ENCODE results near the gene CLEC9A.
A peak's percentile ranks its signal among the peaks of the same experiment; 100 is the strongest.

Gene CLEC9A

DNA sequence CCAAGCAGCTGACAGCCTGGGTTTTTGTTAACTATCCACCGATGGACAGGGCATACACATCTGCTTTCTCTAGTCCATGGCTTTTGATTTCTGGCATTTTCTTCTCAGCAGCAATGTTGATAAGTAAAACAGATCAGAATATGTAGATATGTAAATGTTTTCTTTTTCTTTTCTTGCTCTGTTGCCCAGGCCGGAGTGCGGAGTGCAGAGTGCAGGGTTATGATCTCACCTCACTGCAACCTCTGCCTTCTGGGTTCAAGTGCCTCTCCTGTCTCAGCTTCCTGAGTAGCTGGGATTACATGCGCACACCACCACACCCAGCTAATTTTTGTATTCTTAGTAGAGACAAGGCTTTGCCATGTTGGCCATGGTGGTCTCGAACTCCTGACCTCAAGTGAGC, 27.9 kb downstream of the CLEC9A start:
- TF ChIP-seq HDGF (IDR thresholded peaks at IDR 0.05; ENCODE audit: borderline replicate concordance) (no peak), FOXA1 (IDR thresholded peaks at IDR 0.05) (no peak), CTBP1 (IDR thresholded peaks at IDR 0.05; ENCODE audit: borderline replicate concordance) (no peak), NFRKB (IDR thresholded peaks at IDR 0.05) (no peak), ARNT (IDR thresholded peaks at IDR 0.05) (no peak), FOXK2 (IDR thresholded peaks at IDR 0.05) (no peak), SP1 (IDR thresholded peaks at IDR 0.05) (no peak), FOXM1 (IDR thresholded peaks at IDR 0.05; ENCODE audit: borderline replicate concordance) (no peak), ZNF384 (IDR thresholded peaks at IDR 0.05) (no peak), ELF4 (IDR thresholded peaks at IDR 0.05) (no peak)
- ChIA-PET POLR2A (no interaction called here), CTCF (no interaction called here)
- no peak for DNase-seq (ENCODE audit: extremely low spot score)

DNA sequence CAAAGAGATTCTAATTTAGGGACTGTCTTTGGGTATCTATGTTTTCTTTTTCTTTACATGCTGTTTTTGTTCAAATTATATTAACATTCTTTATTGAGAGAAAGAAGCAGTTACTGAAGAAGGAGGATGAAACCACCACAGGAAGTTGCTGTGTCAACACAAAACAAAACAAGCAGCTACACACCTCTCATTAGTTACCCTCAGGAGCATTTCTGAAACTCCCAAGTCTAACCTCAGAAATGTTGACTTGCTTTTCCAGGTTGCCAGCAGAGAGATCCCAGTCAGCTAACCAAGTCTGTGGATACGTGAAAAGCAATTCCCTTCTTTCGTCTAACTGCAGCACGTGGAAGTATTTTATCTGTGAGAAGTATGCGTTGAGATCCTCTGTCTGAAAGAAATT, 34.8 kb downstream of the CLEC9A start:
- TF ChIP-seq PKNOX1 (IDR thresholded peaks at IDR 0.05) (no peak), FOXA1 (IDR thresholded peaks at IDR 0.05) (no peak), ARNT (IDR thresholded peaks at IDR 0.05) (no peak), BHLHE40 (IDR thresholded peaks at IDR 0.05; ENCODE audit: borderline replicate concordance) (no peak), HDGF (IDR thresholded peaks at IDR 0.05; ENCODE audit: borderline replicate concordance) (no peak), L3MBTL2 (conservative IDR thresholded peaks at IDR 0.05) (no peak), CTBP1 (IDR thresholded peaks at IDR 0.05; ENCODE audit: borderline replicate concordance) (no peak), NFRKB (IDR thresholded peaks at IDR 0.05) (no peak), LEF1 (IDR thresholded peaks at IDR 0.05; ENCODE audit: borderline replicate concordance) (no peak), FOXK2 (IDR thresholded peaks at IDR 0.05) (no peak), TARDBP (IDR thresholded peaks at IDR 0.05) (no peak), SUZ12 (IDR thresholded peaks at IDR 0.05) (no peak), ZNF384 (IDR thresholded peaks at IDR 0.05) (no peak), ELF4 (IDR thresholded peaks at IDR 0.05) (no peak), FOXM1 (IDR thresholded peaks at IDR 0.05; ENCODE audit: borderline replicate concordance) (no peak), SP1 (IDR thresholded peaks at IDR 0.05) (no peak)
- no peak for DNase-seq (ENCODE audit: extremely low spot score)
- ChIA-PET CTCF (no interaction called here), POLR2A (no interaction called here)

DNA sequence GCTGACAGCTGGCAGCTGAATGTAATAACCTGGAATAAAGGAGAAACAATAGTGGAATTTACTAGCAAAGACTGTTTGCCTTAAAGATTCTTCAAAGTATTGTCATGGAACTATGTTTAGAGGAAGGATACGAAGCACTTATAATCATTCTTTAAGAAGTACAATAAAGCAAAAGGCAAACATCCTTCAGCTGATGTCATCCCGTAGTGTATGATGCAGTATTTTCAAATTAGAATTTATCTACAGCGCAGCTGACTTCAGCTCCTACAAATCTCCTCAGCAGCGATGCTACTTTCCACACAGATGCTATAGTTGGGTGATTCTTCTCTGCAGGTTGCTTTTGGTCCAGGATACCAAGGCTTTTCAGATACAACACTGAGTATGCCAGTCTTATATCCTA, 36.8 kb downstream of the CLEC9A start:
- ChIA-PET POLR2A (no interaction called here), CTCF (no interaction called here)

DNA sequence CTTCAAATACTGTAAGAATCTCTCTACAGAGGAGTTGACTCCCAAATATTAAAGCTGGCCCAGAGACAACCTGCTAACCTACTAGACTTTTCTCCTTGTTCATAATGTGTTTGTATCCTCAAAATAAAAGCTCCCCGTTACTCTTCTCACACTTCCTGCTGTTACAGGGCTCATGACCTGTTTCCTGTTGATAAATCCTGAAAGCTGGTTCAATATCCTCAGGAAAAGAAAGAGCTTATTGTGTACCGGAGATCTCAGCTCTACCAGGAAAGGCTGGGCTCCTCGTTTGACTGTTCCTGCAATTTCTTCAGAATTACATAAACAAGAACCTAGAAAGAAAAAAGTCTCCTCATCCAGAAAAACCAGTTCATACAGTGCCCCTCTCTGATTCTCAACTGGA, 37.5 kb downstream of the CLEC9A start:
- TF ChIP-seq ELF4 (IDR thresholded peaks at IDR 0.05) = no peak
- TF ChIP-seq FOXK2 (IDR thresholded peaks at IDR 0.05) = no peak
- no peak for TF ChIP-seq BHLHE40 (IDR thresholded peaks at IDR 0.05; ENCODE audit: borderline replicate concordance)
- POLR2A ChIA-PET = no interaction called here
- no peak for DNase-seq (ENCODE audit: extremely low spot score)
- CTCF ChIA-PET = no interaction called here

More for the DNA sequence above, 36.8 kb downstream of the CLEC9A start:
- DNase-seq (ENCODE audit: extremely low spot score) = no peak
- TF ChIP-seq L3MBTL2 (conservative IDR thresholded peaks at IDR 0.05) (no peak), TARDBP (IDR thresholded peaks at IDR 0.05) (no peak), FOXM1 (IDR thresholded peaks at IDR 0.05; ENCODE audit: borderline replicate concordance) (no peak), LEF1 (IDR thresholded peaks at IDR 0.05; ENCODE audit: borderline replicate concordance) (no peak), HDGF (IDR thresholded peaks at IDR 0.05; ENCODE audit: borderline replicate concordance) (no peak), ZNF384 (IDR thresholded peaks at IDR 0.05) (no peak), SP1 (IDR thresholded peaks at IDR 0.05) (no peak), FOXK2 (IDR thresholded peaks at IDR 0.05) (no peak), ELF4 (IDR thresholded peaks at IDR 0.05) (no peak), BHLHE40 (IDR thresholded peaks at IDR 0.05; ENCODE audit: borderline replicate concordance) (no peak), SUZ12 (IDR thresholded peaks at IDR 0.05) (no peak), PKNOX1 (IDR thresholded peaks at IDR 0.05) (no peak), NFRKB (IDR thresholded peaks at IDR 0.05) (no peak)

GRCh38 chr12:10068644-10069043, 38.2 kb downstream of the CLEC9A start:
- no peak for DNase-seq (ENCODE audit: extremely low spot score)
- TF ChIP-seq FOXM1 (IDR thresholded peaks at IDR 0.05; ENCODE audit: borderline replicate concordance) (no peak), CTBP1 (IDR thresholded peaks at IDR 0.05; ENCODE audit: borderline replicate concordance) (no peak), ARNT (IDR thresholded peaks at IDR 0.05) (no peak), L3MBTL2 (conservative IDR thresholded peaks at IDR 0.05) (no peak), FOXK2 (IDR thresholded peaks at IDR 0.05) (no peak), NFRKB (IDR thresholded peaks at IDR 0.05) (no peak), ELF4 (IDR thresholded peaks at IDR 0.05) (no peak), FOXA1 (IDR thresholded peaks at IDR 0.05) (no peak), SP1 (IDR thresholded peaks at IDR 0.05) (no peak), HDGF (IDR thresholded peaks at IDR 0.05; ENCODE audit: borderline replicate concordance) (no peak), SUZ12 (IDR thresholded peaks at IDR 0.05) (no peak), ZNF384 (IDR thresholded peaks at IDR 0.05) (no peak), LEF1 (IDR thresholded peaks at IDR 0.05; ENCODE audit: borderline replicate concordance) (no peak), TARDBP (IDR thresholded peaks at IDR 0.05) (no peak)
- ChIA-PET CTCF (no interaction called here), POLR2A (no interaction called here)

- ChIA-PET CTCF (no interaction called here), POLR2A (no interaction called here)
- no peak for DNase-seq (ENCODE audit: extremely low spot score)
- TF ChIP-seq FOXM1 (IDR thresholded peaks at IDR 0.05; ENCODE audit: borderline replicate concordance) (no peak), PKNOX1 (IDR thresholded peaks at IDR 0.05) (peak; percentile 74)
Observed at GRCh38 chr12:10069099-10069498, 38.6 kb downstream of the CLEC9A start.

DNA sequence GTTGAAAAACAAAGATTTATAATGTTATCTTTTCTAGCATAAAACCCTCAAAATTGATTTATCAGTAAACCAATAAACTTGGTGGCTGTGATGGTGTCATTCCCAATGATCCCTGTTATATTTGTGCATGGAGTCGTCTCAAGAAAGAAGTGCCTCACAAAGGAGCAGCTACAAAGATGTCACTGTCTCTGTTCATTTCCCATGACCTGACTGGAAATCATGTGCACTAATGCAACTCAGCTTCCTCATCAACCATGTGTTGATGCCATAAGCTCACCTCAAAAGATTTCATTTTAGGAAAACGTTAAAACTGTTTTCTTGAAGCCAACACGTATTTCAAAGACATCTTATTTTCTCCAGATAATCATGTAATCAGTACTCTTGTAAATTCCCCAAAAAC, 39.5 kb downstream of the CLEC9A start:
- DNase-seq (ENCODE audit: extremely low spot score) = no peak
- POLR2A ChIA-PET = no interaction called here
- TF ChIP-seq FOXA1 (IDR thresholded peaks at IDR 0.05) (no peak), SP1 (IDR thresholded peaks at IDR 0.05) (no peak), ZNF384 (IDR thresholded peaks at IDR 0.05) (no peak), FOXK2 (IDR thresholded peaks at IDR 0.05) (no peak), ARNT (IDR thresholded peaks at IDR 0.05) (no peak), TARDBP (IDR thresholded peaks at IDR 0.05) (no peak), L3MBTL2 (conservative IDR thresholded peaks at IDR 0.05) (no peak), CTBP1 (IDR thresholded peaks at IDR 0.05; ENCODE audit: borderline replicate concordance) (no peak), NFRKB (IDR thresholded peaks at IDR 0.05) (no peak), SUZ12 (IDR thresholded peaks at IDR 0.05) (no peak), LEF1 (IDR thresholded peaks at IDR 0.05; ENCODE audit: borderline replicate concordance) (no peak), PKNOX1 (IDR thresholded peaks at IDR 0.05) (no peak), HDGF (IDR thresholded peaks at IDR 0.05; ENCODE audit: borderline replicate concordance) (no peak), FOXM1 (IDR thresholded peaks at IDR 0.05; ENCODE audit: borderline replicate concordance) (no peak), ELF4 (IDR thresholded peaks at IDR 0.05) (no peak), BHLHE40 (IDR thresholded peaks at IDR 0.05; ENCODE audit: borderline replicate concordance) (no peak)
- CTCF ChIA-PET = no interaction called here

Data from HEK293T (cell line).